ENCODE data around the gene GRSF1. TPM values are rescaled to one million over a fixed set of nuclear protein-coding genes. Genes with fewer than 3 reads are reported as not detected.
"Not testable (repeated sequence)": the region's sequence is repeated elsewhere in the genome, so short reads cannot be mapped to it uniquely, and the experiment has no call there.

Gene GRSF1
- total RNA-seq, 1 donor from 2014 or later: 71.7 TPM

DNA sequence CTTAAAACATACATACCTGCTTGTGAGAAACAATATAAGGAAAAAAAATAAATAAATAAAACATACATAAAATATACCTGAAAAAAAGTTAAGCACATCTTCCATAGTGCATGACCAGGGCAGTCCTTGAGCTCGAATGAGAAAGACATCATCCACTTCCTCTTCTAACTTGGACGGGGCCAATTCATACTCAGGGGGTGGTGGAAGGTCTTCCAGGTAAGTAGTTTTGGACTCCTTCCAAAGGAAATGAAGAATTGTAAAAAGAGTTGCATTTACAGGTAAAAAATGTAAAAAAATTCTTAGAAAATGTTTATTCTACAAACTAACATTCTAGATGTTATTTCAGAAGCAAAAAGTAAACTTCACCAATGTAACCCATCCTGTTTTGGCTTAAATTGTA lies 3.6 kb downstream of the GRSF1 start:
- intact Hi-C loops (cut with micrococcal nuclease): no loop called here

DNA sequence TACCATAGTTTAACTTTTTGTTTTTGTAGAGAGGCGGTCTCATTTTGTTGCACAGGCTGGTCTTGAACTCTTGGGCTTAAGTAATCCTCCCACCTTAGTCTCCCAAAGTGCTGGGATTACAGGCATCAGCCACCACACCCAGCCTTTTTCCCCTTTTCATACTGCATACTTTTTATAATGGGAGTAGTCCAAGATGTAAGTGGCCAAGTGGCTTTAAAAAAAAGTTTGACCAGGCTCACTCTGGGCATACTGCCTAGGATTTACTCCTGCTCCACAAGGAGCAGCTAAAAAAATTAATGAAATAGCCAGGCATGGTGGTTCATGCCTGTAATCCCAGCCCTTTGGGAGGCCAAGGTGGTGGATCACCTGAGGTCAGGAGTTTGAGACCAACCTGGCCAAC lies 6.0 kb downstream of the GRSF1 start:
- intact Hi-C loops (cut with micrococcal nuclease): no loop called here

DNA sequence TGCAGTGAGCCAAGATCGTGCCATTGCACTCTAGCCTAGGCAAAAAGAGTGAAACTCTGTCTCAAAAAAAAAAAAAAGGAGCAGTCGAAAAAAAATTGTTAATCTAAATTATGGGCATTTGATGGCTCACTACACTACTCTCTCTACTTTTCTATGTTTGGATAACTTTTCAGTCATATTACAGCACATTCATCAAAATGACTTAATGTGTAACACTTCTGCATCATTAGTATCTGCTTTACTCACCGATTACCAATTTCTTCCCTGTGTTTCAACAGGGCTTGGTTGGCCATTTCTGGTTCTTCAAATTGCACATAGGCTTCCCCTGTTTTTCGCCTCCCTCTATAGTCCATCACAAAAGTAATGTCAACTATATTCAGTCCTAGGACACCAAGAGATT lies 8.4 kb downstream of the GRSF1 start:
- intact Hi-C loops (cut with micrococcal nuclease): no loop called here

DNA sequence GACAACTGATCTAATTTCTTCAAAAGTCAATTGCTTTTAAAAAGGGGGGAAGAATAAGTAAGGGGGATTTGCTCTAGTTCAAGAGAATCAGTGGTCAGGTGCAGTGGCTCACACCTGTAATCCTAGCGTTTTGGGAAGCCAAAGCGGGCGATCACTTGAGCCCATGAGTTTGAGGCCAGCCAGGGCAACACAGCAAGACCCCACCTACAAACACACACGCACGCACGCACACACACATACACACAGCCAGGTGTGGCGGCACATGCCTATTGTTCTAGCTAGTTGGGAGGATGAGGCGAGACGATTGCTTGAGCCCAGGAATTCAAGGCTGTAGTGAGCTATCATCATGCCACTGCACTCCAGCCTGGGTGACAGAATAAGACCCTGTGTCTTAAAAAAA lies 9.6 kb downstream of the GRSF1 start:
- intact Hi-C loops (cut with micrococcal nuclease): no loop called here

DNA sequence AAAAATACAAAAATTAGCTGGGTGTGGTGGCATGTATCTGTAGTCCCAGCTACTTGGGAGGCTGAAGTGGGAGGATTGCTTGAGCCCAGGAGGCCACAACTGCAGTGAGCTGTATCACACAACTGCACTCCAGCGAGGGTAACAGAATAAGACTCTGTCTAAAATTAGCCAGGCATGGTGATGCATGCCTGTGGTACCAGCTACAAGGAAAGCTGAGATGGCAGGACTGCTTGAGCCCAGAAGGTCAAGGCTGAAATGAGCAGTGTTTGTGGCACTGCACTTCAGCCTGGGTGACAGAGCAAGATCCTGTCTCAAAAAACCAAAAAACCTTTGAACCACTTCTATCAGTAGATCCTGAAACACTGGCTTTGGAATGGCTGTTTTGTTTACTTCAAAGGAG lies 10.2 kb downstream of the GRSF1 start:
- intact Hi-C loops (cut with micrococcal nuclease): no loop called here

DNA sequence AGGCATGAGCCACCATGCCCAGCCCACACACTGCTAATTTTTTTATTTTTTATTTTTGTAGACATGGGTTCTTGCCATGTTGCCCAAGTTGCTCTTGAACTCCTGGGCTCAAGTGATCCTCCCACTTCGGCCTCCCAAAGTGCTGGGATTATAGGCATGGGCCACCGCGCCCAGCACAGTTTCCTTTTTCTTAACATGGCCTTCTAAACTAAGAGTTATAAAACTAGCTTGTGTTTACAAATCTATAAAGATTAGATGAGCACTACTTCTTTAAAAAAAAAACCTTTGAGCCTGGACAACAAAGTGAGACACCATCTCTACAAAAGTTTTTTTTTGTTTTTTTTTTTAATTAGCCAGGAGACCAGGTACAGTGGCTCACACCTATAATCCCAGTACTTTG lies 10.7 kb downstream of the GRSF1 start:
- intact Hi-C loops (cut with micrococcal nuclease): no loop called here

DNA sequence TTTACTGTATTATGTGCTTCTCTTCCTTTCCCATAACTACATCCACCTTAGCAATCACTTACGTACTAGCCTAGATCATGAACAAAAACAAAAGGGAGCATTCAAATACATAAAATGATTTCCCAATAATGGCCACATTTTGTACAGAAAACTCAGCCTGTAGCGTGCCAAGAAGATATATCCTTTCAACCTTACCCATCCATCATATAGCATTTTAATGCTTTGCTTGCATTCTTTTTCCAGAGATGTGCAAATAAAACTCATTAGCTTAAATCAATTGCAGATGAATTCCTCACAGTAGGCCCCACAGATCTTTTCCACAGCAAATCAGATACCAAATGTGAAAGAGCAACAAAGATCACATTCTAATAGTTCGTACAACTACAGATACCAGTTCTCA lies 20.8 kb downstream of the GRSF1 start:
- intact Hi-C loops (cut with micrococcal nuclease): no loop called here

DNA sequence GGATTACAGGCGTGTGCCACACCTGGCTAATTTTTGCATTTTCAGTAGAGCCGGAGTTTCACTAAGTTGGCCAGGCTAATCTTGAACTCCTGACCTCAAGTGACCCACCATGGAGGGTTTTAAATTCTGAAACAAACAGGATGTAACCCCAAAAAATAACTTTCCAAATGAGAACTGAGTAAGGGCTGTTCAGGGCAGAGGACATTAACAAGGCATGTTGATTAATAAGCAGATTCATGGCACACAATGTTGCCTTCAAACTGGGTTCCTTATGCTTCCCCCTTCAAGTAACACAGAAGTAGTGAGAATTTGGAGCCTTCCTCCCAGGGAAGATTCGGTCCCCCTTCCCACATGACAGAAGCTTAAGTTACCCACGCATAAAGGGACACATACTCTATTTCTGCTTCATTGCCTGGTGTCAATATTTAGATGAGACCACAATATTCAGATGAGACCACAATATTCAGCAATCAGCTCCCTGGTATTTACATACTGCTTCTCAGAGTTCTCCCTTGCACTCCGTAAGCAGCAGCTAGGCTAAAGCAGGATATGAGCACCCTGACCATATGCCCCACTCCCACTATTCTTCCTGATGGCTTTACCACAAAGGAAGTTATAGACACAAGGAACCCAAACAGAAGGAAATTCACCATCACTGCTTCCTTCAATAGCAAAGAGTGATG lies 21.4 kb downstream of the GRSF1 start:
- intact Hi-C loops (cut with micrococcal nuclease): no loop called here

DNA sequence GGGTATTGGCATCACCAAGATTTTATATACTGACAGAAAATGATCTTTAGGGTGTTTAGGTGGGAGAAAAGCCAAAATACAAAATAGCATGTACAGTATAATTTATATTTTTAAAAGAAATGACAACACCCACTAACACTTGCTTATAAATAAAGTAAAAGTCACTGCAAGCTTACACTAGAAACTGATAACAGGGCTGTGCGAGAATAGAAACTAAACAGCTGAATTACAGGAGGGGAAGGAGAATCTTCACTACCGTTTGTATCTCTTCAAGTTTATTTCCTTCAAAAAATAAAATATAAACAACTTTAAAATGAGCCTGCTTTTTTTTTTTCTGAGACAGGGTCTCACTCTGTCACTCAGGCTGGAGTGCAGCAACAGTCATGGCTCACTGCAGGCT lies 22.8 kb downstream of the GRSF1 start:
- intact Hi-C loops (cut with micrococcal nuclease): no loop called here

DNA sequence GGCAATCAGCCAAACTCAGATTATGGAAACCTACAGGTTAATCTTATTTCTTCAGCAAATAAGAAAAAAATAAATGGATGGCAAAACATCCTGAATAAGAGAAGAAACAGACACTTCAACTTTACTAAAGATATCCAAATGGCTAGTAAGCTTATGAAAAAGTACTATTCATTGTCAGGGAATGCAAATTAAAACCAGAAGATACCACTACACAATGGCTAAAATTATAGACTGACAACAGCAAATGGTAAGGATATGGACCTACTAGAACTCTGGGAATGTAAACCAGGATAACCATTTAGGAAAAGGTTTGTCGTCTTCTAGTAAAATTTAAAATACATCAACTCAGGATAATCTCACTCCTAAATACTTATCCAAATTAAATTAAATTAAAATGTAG lies 24.3 kb downstream of the GRSF1 start:
- intact Hi-C loops (cut with micrococcal nuclease): no loop called here

DNA sequence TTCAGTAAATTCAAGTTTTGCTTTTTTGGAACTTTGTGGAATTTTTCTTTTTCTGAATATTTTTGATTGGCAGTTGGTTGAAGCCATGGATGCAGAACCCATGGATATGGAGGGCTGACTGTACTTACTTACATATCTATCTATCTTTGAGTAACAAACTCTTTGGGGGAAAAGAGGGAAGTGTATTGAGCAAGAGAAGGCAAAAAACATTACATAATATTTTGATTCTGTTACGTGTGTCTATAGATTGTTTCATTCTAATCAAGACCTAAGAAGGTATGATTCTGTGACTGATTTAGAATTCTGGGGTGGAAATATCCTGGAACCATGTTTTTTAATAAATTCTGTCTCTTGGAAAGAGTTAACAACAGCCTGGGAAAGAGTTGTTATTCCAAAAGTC lies 31.5 kb downstream of the GRSF1 start:
- intact Hi-C loops (cut with micrococcal nuclease): no loop called here

DNA sequence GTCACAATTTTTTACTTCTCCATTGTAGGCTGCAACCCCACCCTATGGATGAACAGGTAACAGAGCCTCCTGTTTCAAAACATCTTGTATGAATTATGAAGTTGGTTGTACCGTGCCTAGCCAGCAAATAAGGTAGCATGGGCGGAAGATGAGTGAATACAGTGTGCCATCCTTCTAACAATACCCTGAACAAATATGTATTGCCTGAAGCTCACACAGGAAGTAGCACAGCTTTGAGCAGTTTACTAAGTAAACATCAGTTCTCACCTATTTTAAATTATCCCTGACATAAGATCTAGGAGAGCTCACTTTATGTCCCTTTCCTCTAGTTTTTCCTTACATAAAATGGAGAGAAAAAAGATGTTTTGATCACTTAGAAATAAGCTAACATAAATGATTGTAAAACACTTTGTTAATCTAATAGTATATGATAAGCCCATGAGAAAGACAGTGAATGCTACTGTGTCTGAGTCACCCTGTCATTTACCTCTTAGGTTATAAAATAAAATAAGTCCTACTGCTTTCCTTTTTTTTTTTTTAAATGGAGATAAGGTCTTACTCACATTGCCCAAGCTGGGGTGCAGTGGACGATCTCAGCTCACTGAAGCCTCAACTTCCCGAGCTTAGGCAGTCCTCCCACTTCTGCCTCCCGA lies 36.6 kb downstream of the GRSF1 start:
- intact Hi-C loops (cut with micrococcal nuclease): no loop called here

DNA sequence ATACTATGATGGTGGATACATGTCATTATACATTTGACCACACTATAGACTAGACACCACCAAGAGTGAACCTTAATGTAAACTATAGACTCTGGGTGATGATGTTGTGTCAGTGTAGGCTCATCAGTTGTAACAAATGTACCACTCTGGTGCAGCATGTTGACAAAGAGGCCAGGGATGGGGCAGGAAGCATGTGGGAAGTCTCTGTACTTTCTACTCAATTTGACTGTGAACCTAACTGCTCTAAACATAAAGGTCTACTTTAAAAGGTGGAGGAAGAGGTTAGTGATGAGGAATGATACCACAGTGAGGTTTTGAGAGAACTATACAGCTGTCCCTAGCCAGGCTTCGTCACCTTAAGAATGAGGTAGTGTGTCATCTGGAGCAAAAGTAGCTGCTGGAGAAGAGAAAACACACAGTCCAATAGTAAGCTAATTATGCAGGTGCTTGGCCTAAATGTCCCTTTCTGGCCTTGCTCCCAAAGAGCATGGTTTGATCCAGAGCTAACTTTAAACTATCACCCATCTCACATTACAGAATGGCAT lies 38.4 kb downstream of the GRSF1 start:
- intact Hi-C loops (cut with micrococcal nuclease): no loop called here

DNA sequence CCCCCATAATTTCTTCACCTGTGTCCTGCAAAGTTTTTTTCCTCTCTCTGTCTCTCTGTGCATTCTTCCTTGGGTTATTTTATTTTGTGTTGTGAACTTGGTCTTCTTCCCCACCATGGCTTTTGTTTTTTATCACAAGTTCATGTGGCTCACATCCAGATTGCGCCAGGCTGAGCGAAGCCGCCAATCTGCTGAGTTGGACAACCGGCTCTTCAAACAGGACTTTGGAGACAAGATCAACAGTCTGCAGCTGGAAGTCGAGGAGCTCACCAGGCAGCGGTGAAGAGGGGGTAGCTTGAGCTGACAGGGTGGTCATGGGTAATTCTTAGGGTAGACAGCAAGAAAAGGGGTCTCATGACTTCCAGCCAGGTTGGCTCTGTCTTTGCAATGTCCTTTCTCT lies 46.1 kb downstream of the GRSF1 start:
- intact Hi-C loops (cut with micrococcal nuclease): no loop called here

DNA sequence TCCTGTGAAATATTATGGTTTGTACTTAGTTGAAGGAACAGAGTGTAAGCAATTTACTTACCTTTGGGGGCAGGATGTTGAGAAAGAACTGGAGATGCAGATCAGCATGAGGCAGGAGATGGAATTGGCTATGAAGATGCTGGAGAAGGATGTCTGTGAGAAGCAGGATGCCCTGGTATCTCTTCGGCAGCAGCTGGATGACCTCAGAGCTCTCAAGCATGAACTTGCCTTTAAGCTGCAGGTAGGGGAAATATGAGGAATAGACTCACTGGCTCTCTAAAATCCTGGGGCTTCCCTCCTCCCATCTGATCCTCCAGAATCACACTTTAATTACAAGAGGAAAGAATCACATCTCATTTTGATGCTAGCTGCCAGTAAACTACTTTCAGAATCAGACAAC lies 51.0 kb downstream of the GRSF1 start:
- intact Hi-C loops (cut with micrococcal nuclease): no loop called here

DNA sequence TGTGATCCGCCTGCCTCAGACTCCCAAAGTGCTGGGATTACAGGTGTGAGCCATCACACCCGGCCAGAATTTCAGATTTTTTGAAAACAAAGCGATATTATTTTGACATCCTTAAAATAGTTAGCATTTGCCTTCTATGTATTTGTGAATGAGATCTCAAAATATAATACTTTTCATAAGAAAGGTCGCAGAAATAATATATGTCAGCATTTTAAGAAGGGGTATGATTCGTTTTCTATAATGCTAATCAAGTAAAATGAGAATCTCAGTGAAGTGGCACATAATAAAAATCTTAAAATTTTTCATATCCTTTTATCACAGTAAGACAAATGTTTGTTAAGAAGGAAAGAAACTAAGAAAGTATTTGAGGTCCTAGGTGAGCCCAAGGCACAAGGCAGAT lies 52.2 kb downstream of the GRSF1 start:
- intact Hi-C loops (cut with micrococcal nuclease): no loop called here

DNA sequence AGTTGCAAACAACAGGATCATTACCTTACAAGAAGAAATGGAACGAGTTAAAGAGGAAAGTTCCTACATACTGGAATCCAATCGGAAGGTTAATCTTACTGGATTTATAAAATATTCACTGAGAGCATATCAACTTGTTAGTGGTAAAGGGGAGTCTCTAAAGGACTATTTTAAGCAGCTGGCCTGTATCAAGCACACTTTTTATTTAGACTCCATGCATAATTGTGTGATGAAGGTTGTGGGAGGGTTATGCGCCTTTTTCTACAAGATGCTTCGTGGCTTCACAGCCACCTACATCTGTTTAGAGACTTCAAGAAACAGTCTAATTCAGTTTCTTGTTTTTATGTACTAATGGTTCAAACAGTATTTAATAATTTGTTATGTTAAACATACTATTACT lies 56.6 kb downstream of the GRSF1 start:
- intact Hi-C loops (cut with micrococcal nuclease): no loop called here

DNA sequence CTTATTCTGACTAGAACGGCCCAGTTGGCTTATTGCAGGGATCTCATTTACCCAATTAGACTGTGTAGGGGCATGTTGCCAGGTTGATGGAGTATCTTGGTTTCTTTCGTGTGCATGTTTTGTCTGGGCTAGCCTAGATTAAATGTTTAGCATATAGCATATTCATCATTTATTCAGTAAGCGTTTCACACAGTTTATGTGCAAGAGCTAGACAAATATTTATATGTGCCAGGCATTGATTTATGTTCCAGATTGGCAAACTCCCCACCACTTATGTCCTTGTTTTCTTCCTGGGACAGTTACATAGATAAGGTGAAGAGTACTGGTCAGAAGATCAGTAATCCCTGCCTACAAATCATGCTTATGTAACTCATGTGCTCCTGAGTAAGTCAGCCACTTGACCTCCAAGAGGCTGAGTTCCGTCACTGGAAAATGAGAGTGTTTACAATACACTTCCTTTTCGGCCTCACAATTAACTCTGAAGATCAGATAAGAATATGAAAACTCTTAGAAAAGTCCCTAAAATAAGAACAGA lies 60.7 kb downstream of the GRSF1 start:
- intact Hi-C loops (cut with micrococcal nuclease): no loop called here

DNA sequence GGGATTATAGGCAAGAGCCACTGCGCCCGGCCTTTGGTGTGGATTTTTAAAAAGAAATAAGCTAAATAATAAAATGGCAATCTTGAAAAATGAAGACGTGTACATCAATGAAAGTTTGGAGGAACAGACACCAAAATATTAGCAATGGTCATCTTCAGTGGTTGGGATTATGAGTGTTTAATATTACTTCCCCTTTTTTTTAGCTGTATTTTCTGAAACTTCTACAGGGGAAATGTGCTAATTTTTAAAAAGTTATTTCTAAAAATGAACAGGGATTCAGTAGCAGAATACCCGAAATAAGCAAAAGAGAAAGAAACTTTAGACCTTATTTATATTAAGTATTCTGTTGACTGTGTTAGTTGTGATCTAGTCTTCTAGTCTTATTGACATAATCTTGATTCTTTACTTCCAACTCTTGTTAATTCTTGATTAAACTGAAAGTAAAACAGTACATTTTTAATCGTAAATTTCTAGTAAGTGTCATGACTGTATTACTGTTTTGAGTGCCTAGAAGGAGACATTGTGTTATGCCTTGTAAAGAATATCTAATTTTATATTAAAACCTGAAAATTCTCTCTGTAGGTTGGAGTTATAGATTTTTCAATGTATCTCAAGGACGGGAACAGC lies 66.6 kb downstream of the GRSF1 start:
- intact Hi-C loops (cut with micrococcal nuclease): no loop called here

DNA sequence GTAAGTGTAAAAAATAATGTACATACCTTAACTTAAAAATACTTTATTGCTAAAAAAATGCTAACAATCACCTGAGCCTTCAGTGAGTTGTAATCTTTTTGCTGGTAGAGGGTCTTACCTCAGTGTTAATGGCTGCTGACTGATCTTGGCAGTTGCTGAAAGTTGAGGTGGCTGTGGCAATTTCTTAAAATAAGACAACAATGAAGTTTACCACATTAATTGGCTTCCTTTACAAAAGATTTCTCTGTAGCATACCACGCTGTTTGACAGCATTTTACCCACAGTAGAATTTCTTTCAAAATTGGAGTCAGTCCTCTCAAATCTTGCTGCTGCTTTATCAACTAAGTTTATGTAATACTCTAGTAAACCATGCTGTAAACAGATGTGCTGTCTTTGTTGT lies 70.3 kb downstream of the GRSF1 start:
- intact Hi-C loops (cut with micrococcal nuclease): not testable (repeated sequence)

DNA sequence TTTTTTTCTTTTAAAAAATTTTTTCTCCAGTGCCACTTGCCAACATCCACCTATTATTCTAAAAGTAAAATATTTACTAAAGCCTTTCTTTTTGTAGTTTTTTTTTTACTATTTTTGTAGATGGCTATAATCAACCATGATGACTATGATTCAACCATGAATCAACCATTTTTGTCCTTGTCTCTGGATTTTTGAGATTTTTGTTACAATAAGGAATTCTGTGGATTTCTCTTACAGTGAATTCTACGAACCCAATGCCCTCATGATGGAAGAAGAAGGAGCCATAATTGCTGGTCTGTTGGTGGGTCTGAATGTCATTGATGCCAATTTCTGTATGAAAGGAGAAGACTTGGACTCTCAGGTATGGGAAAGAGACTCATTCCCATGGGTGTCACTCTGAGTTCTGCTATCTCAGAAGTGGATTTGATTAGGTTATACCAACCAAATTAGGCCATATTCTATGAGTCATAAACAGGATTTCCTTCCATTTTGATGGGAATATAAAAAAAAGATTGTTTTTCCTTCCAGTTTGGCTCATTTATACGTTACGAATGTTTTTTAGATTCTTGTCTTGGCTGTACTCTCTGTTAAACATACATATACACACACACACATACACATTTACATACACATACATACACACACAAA lies 71.3 kb downstream of the GRSF1 start:
- intact Hi-C loops (cut with micrococcal nuclease): no loop called here

Data from T-helper 2 cell treated with Interferon-gamma antibody and Interleukin-4, amounts not matched to agents 100 ng/mL and 5 ng/mL, for 36 hours (primary cell).